ENCODE results near the gene SLC25A18. TPM values are rescaled to one million over a fixed set of nuclear protein-coding genes. Genes with fewer than 3 reads are reported as not detected.
A peak's percentile ranks its signal among the peaks of the same experiment; 100 is the strongest.

Gene SLC25A18
- polyA plus RNA-seq, 1 donor (not counting 4 experiments of a cell fraction or from before 2014, with no cell fraction given) = 0.04 TPM

DNA sequence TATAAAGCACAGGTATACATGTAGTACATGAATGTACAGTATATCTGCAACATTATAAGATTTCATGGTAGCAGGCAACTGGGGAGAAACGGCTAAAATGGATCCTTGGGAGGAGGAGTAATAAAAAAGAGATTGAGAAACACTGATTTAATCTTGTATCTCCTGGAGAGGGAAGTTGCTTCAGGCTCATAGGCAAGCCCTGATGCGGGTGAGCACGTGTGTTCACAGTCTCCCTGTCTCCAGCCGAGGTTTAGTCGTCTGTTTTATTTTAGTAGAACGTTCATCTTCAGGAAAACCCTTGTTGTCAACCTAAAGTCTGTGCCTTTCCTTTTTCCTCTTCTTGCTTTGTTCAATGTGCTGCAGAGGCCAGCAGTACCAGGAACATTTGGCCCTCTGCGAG lies 21.8 kb upstream of the SLC25A18 start:
- H4K20me1 ChIP-seq (ENCODE audit: control insufficient read depth, extremely low read depth, insufficient read depth, low read length) = no peaks in the 10 kb centered on the region
- DNase-seq (ENCODE audit: low read depth, low spot score) = no peak
- FAIRE-seq = no peak
- peak overlapping the region; percentile 78 for H2AFZ ChIP-seq (ENCODE audit: control insufficient read depth, low read length)
- H3K9me1 ChIP-seq (ENCODE audit: control insufficient read depth, extremely low read depth, insufficient read depth, low read length) = no peaks in the 10 kb centered on the region
- H3K27ac ChIP-seq (ENCODE audit: control insufficient read depth, insufficient read depth, low read length) = no peak overlapping the region
- H3K36me3 ChIP-seq (ENCODE audit: control insufficient read depth in 2 of 2, extremely low read depth in 1 of 2, insufficient read depth in 2 of 2, low read length in 2 of 2) = no peaks in the 10 kb centered on the region
- dilution Hi-C loops (cut with MboI; ENCODE audit: extremely low pct_ligation_motif_present, low sequenced_read_pairs) = no loop called here
- H3K4me2 ChIP-seq (ENCODE audit: control insufficient read depth, extremely low read depth, insufficient read depth, low read depth, low read length) = no peak overlapping the region
- H3K27me3 ChIP-seq (ENCODE audit: control insufficient read depth, extremely low read depth, insufficient read depth, low read length) = peaks cover 3% of the 10 kb centered on the region
- TF ChIP-seq EZH2 (IDR thresholded peaks at IDR 0.05; ENCODE audit: low read length) (no peak), CTCF (optimal IDR thresholded peaks at IDR 0.05 in 1 of 3, IDR thresholded peaks at IDR 0.05 in 1 of 3, conservative IDR thresholded peaks at IDR 0.05 in 1 of 3; ENCODE audit: extremely low read depth in 1 of 3, insufficient read depth in 2 of 3, low read length in 3 of 3) (no peak)
- no peaks in the 10 kb centered on the region for H3K79me2 ChIP-seq (ENCODE audit: control insufficient read depth, insufficient read depth, low read length)
- no peak overlapping the region for H3K4me3 ChIP-seq (ENCODE audit: control insufficient read depth in 2 of 3, extremely low read depth in 1 of 3, insufficient read depth in 2 of 3, low read depth in 1 of 3, low read length in 3 of 3)
- no peak overlapping the region for H3K9ac ChIP-seq (ENCODE audit: control insufficient read depth, extremely low read depth, insufficient read depth, low read length)
- no peaks in the 10 kb centered on the region for H3K9me3 ChIP-seq (ENCODE audit: control insufficient read depth, low read depth, low read length)
- H3K4me1 ChIP-seq (ENCODE audit: control insufficient read depth, extremely low read depth, insufficient read depth, low read length) = no peaks in the 10 kb centered on the region

- Histone ChIP-seq H3K4me1 (ENCODE audit: control insufficient read depth, extremely low read depth, insufficient read depth, low read length) (no peaks in the 10 kb centered on the region), H3K79me2 (ENCODE audit: control insufficient read depth, insufficient read depth, low read length) (no peaks in the 10 kb centered on the region), H3K9me3 (ENCODE audit: control insufficient read depth, low read depth, low read length) (no peaks in the 10 kb centered on the region), H3K9ac (ENCODE audit: control insufficient read depth, extremely low read depth, insufficient read depth, low read length) (no peak overlapping the region), H3K36me3 (ENCODE audit: control insufficient read depth in 2 of 2, extremely low read depth in 1 of 2, insufficient read depth in 2 of 2, low read length in 2 of 2) (no peaks in the 10 kb centered on the region), H4K20me1 (ENCODE audit: control insufficient read depth, extremely low read depth, insufficient read depth, low read length) (no peaks in the 10 kb centered on the region), H2AFZ (ENCODE audit: control insufficient read depth, low read length) (no peak overlapping the region), H3K4me3 (ENCODE audit: control insufficient read depth in 2 of 3, extremely low read depth in 1 of 3, insufficient read depth in 2 of 3, low read depth in 1 of 3, low read length in 3 of 3) (no peak overlapping the region), H3K9me1 (ENCODE audit: control insufficient read depth, extremely low read depth, insufficient read depth, low read length) (no peaks in the 10 kb centered on the region), H3K27me3 (ENCODE audit: control insufficient read depth, extremely low read depth, insufficient read depth, low read length) (no peaks in the 10 kb centered on the region), H3K4me2 (ENCODE audit: control insufficient read depth, extremely low read depth, insufficient read depth, low read depth, low read length) (no peak overlapping the region), H3K27ac (ENCODE audit: control insufficient read depth, insufficient read depth, low read length) (no peak overlapping the region)
- DNase-seq (ENCODE audit: low read depth, low spot score) (no peak), FAIRE-seq (no peak)
- dilution Hi-C loops (cut with MboI; ENCODE audit: extremely low pct_ligation_motif_present, low sequenced_read_pairs) = no loop called here
- TF ChIP-seq CTCF (optimal IDR thresholded peaks at IDR 0.05 in 1 of 3, IDR thresholded peaks at IDR 0.05 in 1 of 3, conservative IDR thresholded peaks at IDR 0.05 in 1 of 3; ENCODE audit: extremely low read depth in 1 of 3, insufficient read depth in 2 of 3, low read length in 3 of 3) (no peak), EZH2 (IDR thresholded peaks at IDR 0.05; ENCODE audit: low read length) (no peak)
Observed at GRCh38 chr22:17542452-17542851, 20.8 kb upstream of the SLC25A18 start.
